ENCODE results near the gene ATP8A2.

The ATP8A2 gene

DNA sequence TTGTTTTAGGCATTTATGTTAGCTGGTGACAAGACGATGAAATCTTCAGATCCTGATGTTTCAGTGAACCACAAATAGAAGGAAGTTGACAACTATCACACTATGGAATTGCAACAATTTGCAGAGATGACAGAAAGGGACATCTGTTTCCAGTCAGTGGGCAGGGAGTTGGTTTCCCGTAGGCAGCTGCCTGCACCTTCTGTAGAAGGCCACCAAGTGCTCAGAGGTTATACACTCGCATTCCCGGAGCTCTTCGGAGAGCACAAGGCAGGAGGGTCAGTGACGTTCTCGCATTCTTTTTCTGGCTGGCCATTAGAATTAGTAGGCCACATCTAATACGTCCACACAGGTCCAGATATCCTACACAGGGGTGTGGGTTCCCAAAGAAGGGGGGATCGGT is 550.6 kb downstream of the ATP8A2 start:
- ATAC-seq (replicated peaks), result no peak
- no peak overlapping the region for H3K4me3 Mint-ChIP-seq
- H3K36me3 Mint-ChIP-seq (ENCODE audit: insufficient read depth), result no peaks in the 10 kb centered on the region
- no peak overlapping the region for H3K27ac Mint-ChIP-seq
- peaks cover under 1 to 10% of the 10 kb centered on the region in 2 donors for H3K27me3 Mint-ChIP-seq
- peaks cover 0 to 2% of the 10 kb centered on the region in 2 donors for H3K4me1 Mint-ChIP-seq (ENCODE audit: low read depth in 2 of 2)
- peaks cover 0 to 5% of the 10 kb centered on the region in 2 donors for H3K9me3 Mint-ChIP-seq
- DNase-seq, result no peak

DNA sequence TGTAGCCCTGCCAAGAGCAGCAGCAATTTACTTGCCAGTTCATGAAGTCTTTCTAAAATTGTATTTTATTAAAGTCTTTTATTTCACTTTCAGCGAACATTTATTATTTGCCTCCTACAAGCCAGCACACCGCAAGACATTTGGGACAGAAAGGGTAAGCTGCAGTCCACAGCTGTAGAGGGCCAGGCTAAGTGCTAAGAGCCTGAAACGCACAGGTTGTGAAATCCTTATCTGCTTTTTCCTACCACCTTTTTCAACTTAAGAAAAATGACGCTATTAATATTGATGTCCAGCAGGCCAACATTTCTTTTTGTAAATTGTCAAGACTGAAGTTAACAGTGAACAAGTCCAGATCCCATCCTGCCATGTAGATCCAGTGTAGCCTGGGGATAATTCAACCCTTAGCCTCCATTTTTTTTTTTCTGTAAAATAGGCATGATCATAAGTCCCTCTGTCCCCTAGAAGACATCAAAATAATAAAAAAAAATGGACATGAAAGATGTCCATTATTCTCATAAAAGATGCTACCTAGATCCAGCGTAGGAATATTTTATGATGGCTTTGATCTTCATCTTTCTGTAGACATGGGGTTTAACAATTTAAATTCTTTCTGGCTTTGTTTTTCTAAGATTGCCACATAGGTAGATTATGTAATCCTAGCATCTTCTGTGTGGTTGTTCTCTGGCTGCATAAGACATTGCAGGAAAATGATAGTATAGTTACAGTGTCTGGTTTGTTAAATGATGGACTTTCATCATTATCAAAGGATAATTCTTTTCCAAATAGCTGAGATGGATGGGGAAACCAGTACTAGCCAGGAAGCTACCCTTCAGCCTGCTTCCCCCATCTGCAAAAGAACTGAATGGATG is 551.7 kb downstream of the ATP8A2 start:
- H3K4me1 Mint-ChIP-seq (ENCODE audit: low read depth in 2 of 2), result peaks cover 0 to 2% of the 10 kb centered on the region in 2 donors
- H3K4me3 Mint-ChIP-seq, result no peak overlapping the region
- H3K27me3 Mint-ChIP-seq, result peaks cover 0 to 10% of the 10 kb centered on the region in 2 donors
- no peak overlapping the region for H3K27ac Mint-ChIP-seq
- DNase-seq (no peak), ATAC-seq (replicated peaks) (no peak)
- H3K9me3 Mint-ChIP-seq, result peaks cover 0 to 5% of the 10 kb centered on the region in 2 donors
- no peaks in the 10 kb centered on the region for H3K36me3 Mint-ChIP-seq (ENCODE audit: insufficient read depth)

DNA sequence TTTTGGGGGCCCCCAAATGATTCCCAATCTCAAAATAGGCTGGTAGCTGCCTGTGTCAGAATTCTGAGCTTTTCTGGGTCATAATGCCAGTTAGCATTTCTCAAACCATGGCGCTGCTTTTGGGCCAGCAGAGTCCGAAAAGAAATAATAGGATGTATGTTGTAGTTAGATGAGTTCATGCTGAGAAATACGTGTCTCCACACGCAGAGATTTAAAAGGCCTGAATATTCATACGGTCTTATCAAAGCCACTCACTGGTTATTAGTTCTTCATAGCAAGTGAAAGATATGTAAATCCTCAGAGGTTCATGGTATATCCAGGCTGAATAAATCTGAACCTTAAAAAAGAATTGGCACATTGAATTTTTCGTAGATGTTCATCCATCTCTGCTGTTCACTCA is 555.6 kb downstream of the ATP8A2 start:
- H3K4me3 Mint-ChIP-seq, result no peak overlapping the region
- no peak overlapping the region for H3K27ac Mint-ChIP-seq
- no peak for ATAC-seq (replicated peaks)
- no peak for DNase-seq
- no peaks in the 10 kb centered on the region for H3K4me1 Mint-ChIP-seq (ENCODE audit: low read depth in 2 of 2)
- H3K27me3 Mint-ChIP-seq, result peaks cover 5 to 10% of the 10 kb centered on the region in 2 donors
- H3K9me3 Mint-ChIP-seq, result peaks cover 0 to 5% of the 10 kb centered on the region in 2 donors
- H3K36me3 Mint-ChIP-seq (ENCODE audit: insufficient read depth), result no peaks in the 10 kb centered on the region

GRCh38 chr13:25927932-25928331 is 556.2 kb downstream of the ATP8A2 start:
- Mint-ChIP-seq H3K27ac (no peak overlapping the region), H3K9me3 (peaks cover 0 to 5% of the 10 kb centered on the region in 2 donors), H3K27me3 (peaks cover 5 to 10% of the 10 kb centered on the region in 2 donors), H3K36me3 (ENCODE audit: insufficient read depth) (no peaks in the 10 kb centered on the region), H3K4me3 (no peak overlapping the region), H3K4me1 (ENCODE audit: low read depth in 2 of 2) (no peaks in the 10 kb centered on the region)
- DNase-seq (no peak), ATAC-seq (replicated peaks) (no peak)

DNA sequence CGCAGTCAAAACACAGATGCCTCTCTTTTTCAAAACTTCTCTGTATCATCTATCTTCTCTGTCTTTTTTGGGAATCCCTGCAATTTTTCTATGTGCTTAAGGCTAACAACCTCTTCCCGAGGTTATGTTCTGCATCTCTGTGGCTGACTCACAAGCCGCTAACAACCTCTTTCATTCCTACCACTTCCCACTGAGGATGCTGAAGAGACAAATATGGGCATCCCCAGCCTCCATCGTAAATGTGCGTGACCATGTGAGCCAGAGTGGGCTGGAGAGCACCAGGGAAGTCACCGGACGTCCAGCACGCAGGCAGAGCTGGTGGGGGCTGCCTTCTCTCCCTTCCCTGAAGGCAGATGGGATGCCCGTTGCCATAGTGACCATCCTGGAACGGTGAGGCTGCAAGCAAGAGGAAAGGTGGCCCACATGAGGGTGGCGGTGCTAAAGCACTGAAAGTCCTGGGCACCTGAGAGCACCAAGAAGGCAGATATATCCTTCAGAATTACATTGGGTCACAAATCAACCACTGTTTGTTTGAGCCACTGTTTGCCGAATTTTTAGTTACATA is 557.2 kb downstream of the ATP8A2 start:
- Mint-ChIP-seq H3K27me3 (peaks cover 5 to 10% of the 10 kb centered on the region in 2 donors), H3K36me3 (ENCODE audit: insufficient read depth) (no peaks in the 10 kb centered on the region), H3K27ac (no peak overlapping the region), H3K4me1 (ENCODE audit: low read depth in 2 of 2) (no peaks in the 10 kb centered on the region), H3K4me3 (no peak overlapping the region), H3K9me3 (peaks cover 0 to 5% of the 10 kb centered on the region in 2 donors)
- DNase-seq (no peak), ATAC-seq (replicated peaks) (no peak)

GRCh38 chr13:25929816-25930215 is 558.0 kb downstream of the ATP8A2 start:
- Mint-ChIP-seq H3K4me1 (ENCODE audit: low read depth in 2 of 2) (no peaks in the 10 kb centered on the region), H3K36me3 (ENCODE audit: insufficient read depth) (no peaks in the 10 kb centered on the region), H3K9me3 (no peaks in the 10 kb centered on the region), H3K27ac (no peak overlapping the region), H3K27me3 (peaks cover 5 to 10% of the 10 kb centered on the region in 2 donors), H3K4me3 (no peak overlapping the region)
- DNase-seq (no peak), ATAC-seq (replicated peaks) (no peak)

DNA sequence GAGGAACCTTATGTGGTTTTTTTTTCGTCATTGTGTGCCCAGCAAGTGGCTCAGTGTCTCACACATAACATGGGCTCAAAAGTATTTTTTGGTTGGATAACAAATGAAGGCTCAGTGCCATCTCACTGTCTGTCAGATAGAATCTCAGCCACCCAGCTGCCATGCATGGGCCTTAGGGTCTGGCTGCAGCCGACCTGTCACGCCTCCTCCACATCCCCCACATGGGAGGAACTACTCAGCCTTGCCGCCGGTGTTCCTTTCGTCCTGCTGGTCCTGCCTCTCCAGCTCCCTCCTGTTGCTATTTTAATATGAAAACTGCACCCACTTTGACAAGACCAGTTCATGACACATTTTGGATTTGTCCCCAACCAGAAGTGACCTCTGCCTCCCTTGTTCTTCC is 558.9 kb downstream of the ATP8A2 start:
- Mint-ChIP-seq H3K27me3 (peaks cover 5 to 10% of the 10 kb centered on the region in 2 donors), H3K4me3 (no peak overlapping the region), H3K9me3 (no peaks in the 10 kb centered on the region), H3K4me1 (ENCODE audit: low read depth in 2 of 2) (no peaks in the 10 kb centered on the region), H3K36me3 (ENCODE audit: insufficient read depth) (no peaks in the 10 kb centered on the region), H3K27ac (no peak overlapping the region)
- DNase-seq (no peak), ATAC-seq (replicated peaks) (no peak)

GRCh38 chr13:25932365-25932764 is 560.6 kb downstream of the ATP8A2 start:
- H3K27ac Mint-ChIP-seq, result no peak overlapping the region
- no peak overlapping the region for H3K4me3 Mint-ChIP-seq
- no peaks in the 10 kb centered on the region for H3K36me3 Mint-ChIP-seq (ENCODE audit: insufficient read depth)
- DNase-seq (no peak), ATAC-seq (replicated peaks) (no peak)
- peaks cover 5 to 10% of the 10 kb centered on the region in 2 donors for H3K27me3 Mint-ChIP-seq
- H3K9me3 Mint-ChIP-seq, result no peaks in the 10 kb centered on the region
- no peaks in the 10 kb centered on the region for H3K4me1 Mint-ChIP-seq (ENCODE audit: low read depth in 2 of 2)

DNA sequence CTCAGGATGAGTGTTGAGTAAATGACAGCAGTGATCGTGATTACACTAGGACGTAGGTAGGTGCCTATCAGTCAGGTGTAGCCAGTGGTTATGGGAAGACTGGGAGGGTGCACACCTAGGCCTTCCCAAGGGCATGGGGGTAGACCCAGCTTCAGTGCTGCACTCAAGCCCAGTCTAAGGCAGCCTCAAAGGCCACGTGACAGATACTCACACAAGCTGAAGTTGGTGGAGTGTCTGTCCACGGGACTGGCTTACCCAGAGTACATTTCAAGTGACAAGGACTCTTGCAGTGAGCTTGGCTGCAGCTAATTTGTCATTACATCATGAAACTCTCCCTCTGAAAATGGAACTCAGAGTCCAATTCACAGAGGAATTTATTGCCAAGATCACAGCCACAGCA is 561.7 kb downstream of the ATP8A2 start:
- no peak for DNase-seq
- ATAC-seq (replicated peaks), result no peak
- no peaks in the 10 kb centered on the region for H3K36me3 Mint-ChIP-seq (ENCODE audit: insufficient read depth)
- H3K27me3 Mint-ChIP-seq, result peaks cover 5 to 9% of the 10 kb centered on the region in 2 donors
- H3K4me1 Mint-ChIP-seq (ENCODE audit: low read depth in 2 of 2), result no peaks in the 10 kb centered on the region
- no peaks in the 10 kb centered on the region for H3K9me3 Mint-ChIP-seq
- no peak overlapping the region for H3K4me3 Mint-ChIP-seq
- H3K27ac Mint-ChIP-seq, result no peak overlapping the region

- H3K27me3 Mint-ChIP-seq, result peaks cover 3 to 5% of the 10 kb centered on the region in 2 donors
- DNase-seq, result no peak
- H3K9me3 Mint-ChIP-seq, result peaks cover 0 to 1% of the 10 kb centered on the region in 2 donors
- ATAC-seq (replicated peaks), result no peak
- H3K27ac Mint-ChIP-seq, result no peak overlapping the region
- no peak overlapping the region for H3K4me3 Mint-ChIP-seq
- H3K4me1 Mint-ChIP-seq (ENCODE audit: low read depth in 2 of 2), result no peaks in the 10 kb centered on the region
- no peaks in the 10 kb centered on the region for H3K36me3 Mint-ChIP-seq (ENCODE audit: insufficient read depth)
Observed at GRCh38 chr13:25934127-25934526, 562.4 kb downstream of the ATP8A2 start.

DNA sequence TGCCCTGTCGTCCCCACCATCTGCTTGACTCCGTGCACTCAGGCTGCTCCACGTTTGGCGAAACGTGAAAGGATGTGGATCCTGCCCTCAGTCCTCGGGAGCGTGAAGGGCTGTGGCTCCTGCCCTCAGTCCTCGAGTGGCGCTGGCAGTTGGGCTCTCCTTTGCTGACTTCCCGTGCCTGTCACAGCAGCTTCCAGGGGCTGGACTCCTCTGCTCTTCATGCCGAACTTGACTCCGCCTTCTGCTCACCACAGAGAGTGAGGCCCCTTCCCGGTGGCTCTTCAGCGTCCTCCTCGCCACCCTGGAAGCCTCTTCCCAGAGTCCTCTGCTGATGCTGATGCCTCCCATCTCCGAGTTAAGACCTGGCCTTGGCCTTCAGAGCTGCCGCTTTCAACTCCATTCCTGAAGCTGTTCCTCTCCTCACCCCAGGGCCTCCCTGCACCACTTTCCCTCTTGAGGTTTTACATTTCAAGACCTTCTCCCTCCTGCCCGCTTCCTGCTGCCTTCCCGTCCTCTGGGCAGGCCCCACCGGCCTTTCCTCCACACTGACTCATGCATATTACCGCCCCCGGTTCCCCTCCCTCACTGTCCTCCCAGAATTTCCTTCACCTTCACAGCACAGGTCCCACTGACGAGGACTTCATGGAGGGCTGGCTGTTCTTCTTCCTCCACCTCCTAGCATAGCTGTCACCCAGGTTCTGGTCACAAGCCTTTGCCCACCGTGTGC is 568.4 kb downstream of the ATP8A2 start:
- Mint-ChIP-seq H3K27ac (peak overlapping the region; percentile 29 to 47), H3K4me1 (ENCODE audit: low read depth in 2 of 2) (peaks cover 0 to 5% of the 10 kb centered on the region in 2 donors), H3K4me3 (no peak overlapping the region), H3K27me3 (peaks cover 11 to 26% of the 10 kb centered on the region in 2 donors), H3K9me3 (peaks cover 0 to 17% of the 10 kb centered on the region in 2 donors), H3K36me3 (ENCODE audit: insufficient read depth) (no peaks in the 10 kb centered on the region)
- ATAC-seq (replicated peaks), result no peak
- no peak for DNase-seq

GRCh38 chr13:25943081-25943480 is 571.3 kb downstream of the ATP8A2 start:
- DNase-seq (no peak), ATAC-seq (replicated peaks) (no peak)
- H3K27ac Mint-ChIP-seq, result no peak overlapping the region
- peaks cover 0 to 17% of the 10 kb centered on the region in 2 donors for H3K9me3 Mint-ChIP-seq
- H3K27me3 Mint-ChIP-seq, result peaks cover 11 to 40% of the 10 kb centered on the region in 2 donors
- peaks cover 0 to 5% of the 10 kb centered on the region in 2 donors for H3K4me1 Mint-ChIP-seq (ENCODE audit: low read depth in 2 of 2)
- H3K36me3 Mint-ChIP-seq (ENCODE audit: insufficient read depth), result no peaks in the 10 kb centered on the region
- H3K4me3 Mint-ChIP-seq, result no peak overlapping the region

GRCh38 chr13:25943658-25944057 is 571.9 kb downstream of the ATP8A2 start:
- H3K36me3 Mint-ChIP-seq (ENCODE audit: insufficient read depth), result no peaks in the 10 kb centered on the region
- peaks cover 11 to 40% of the 10 kb centered on the region in 2 donors for H3K27me3 Mint-ChIP-seq
- ATAC-seq (replicated peaks) (no peak), DNase-seq (no peak)
- H3K4me1 Mint-ChIP-seq (ENCODE audit: low read depth in 2 of 2), result peaks cover 0 to 5% of the 10 kb centered on the region in 2 donors
- no peak overlapping the region for H3K4me3 Mint-ChIP-seq
- no peak overlapping the region for H3K27ac Mint-ChIP-seq
- H3K9me3 Mint-ChIP-seq, result peaks cover 0 to 17% of the 10 kb centered on the region in 2 donors

Measured in effector memory CD8-positive, alpha-beta T cell (primary cell).